HEK293 (cell line): ENCODE results near the gene GRIP1.

Experiments
- CTCF ChIA-PET: fragments of 350-600 bp; formaldehyde crosslinking; extraction: SDS; loops from one replicate; lab custom pipeline; 2021; ENCODE audit warnings: antibody characterized with exemption; lab: Yijun Ruan, JAX
- POLR2A ChIA-PET: fragments of 300-600 bp; formaldehyde crosslinking; extraction: SDS; loops from one replicate; lab custom pipeline; 2020; ENCODE audit warnings: antibody characterized with exemption, inconsistent platforms; lab: Yijun Ruan, JAX
- H3K27ac ChIP-seq: fragments of 200-500 bp; sonication (Bioruptor generic); 2 replicates; pipeline ENCODE4 v1.5.1; 2014; ENCODE audit warnings: low read depth, low read length, control low read depth, inconsistent platforms; ENCODE audit errors: extremely low read depth
- H3K36me3 ChIP-seq, 2 experiments: fragments of 200-500 bp in 1 of 2; sonication (Bioruptor generic) in 1 of 2; 1 replicate in 1 of 2; 2 replicates in 1 of 2; pipeline ENCODE4 v1.5.1; 2014 to 2017; ENCODE audit warnings: inconsistent platforms in 2 of 2, low read length in 2 of 2; ENCODE audit not compliant: control insufficient read depth in 2 of 2, insufficient read depth in 1 of 2
- H3K4me1 ChIP-seq: fragments of 200-500 bp; sonication (Bioruptor generic); 2 replicates; pipeline ENCODE4 v1.5.1; 2014; ENCODE audit warnings: mild to moderate bottlenecking, low read length, inconsistent platforms; ENCODE audit not compliant: control insufficient read depth, insufficient read depth
- H3K4me3 ChIP-seq: 2 replicates; pipeline ENCODE4 v1.5.1; 2011; ENCODE audit warnings: low read depth, mild to moderate bottlenecking, control low read depth, low read length, moderate library complexity
- H3K9me3 ChIP-seq: fragments of 200-500 bp; sonication (Bioruptor generic); 2 replicates; pipeline ENCODE4 v1.5.1; 2014; ENCODE audit warnings: low read depth, low read length, inconsistent platforms; ENCODE audit not compliant: control insufficient read depth, insufficient read depth
- GFI1B ChIP-seq: fragments of 450-650 bp; formaldehyde crosslinking; IDR thresholded peaks from 2 replicates; pipeline ENCODE4 v1.5.1; 2016; ENCODE audit warnings: missing biosample characterization, missing genetic modification characterization
- MZF1 ChIP-seq: fragments of 450-650 bp; formaldehyde crosslinking; IDR thresholded peaks from 2 replicates; pipeline ENCODE4 v1.5.1; 2017; ENCODE audit warnings: missing biosample characterization, missing genetic modification characterization, borderline replicate concordance
- PRDM1 ChIP-seq: fragments of 450-650 bp; formaldehyde crosslinking; IDR thresholded peaks from 2 replicates; pipeline ENCODE4; 2016; ENCODE audit warnings: missing biosample characterization, missing genetic modification characterization
- REPIN1 ChIP-seq: fragments of 450-650 bp; formaldehyde crosslinking; IDR thresholded peaks from 2 replicates; pipeline ENCODE4 v1.5.1; 2017; ENCODE audit warnings: missing biosample characterization, missing genetic modification characterization, low read depth
- ZBTB17 ChIP-seq: fragments of 450-650 bp; formaldehyde crosslinking; IDR thresholded peaks from 2 replicates; pipeline ENCODE4 v1.5.1; 2016; ENCODE audit warnings: missing biosample characterization, missing genetic modification characterization
- ZNF114 ChIP-seq: fragments of 450-650 bp; formaldehyde crosslinking; IDR thresholded peaks from 2 replicates; pipeline ENCODE4 v1.5.0; 2017; ENCODE audit warnings: missing biosample characterization, missing genetic modification characterization
- ZNF140 ChIP-seq: fragments of 450-650 bp; formaldehyde crosslinking; IDR thresholded peaks from 2 replicates; pipeline ENCODE4 v1.5.1; 2016; ENCODE audit warnings: missing biosample characterization, missing genetic modification characterization
- ZNF157 ChIP-seq: fragments of 450-650 bp; formaldehyde crosslinking; IDR thresholded peaks from 2 replicates; pipeline ENCODE4 v1.5.1; 2016; ENCODE audit warnings: missing biosample characterization, missing genetic modification characterization
- ZNF18 ChIP-seq: fragments of 450-650 bp; formaldehyde crosslinking; IDR thresholded peaks from 2 replicates; pipeline ENCODE4 v1.5.1; 2016; ENCODE audit warnings: missing biosample characterization, missing genetic modification characterization
- ZNF19 ChIP-seq: fragments of 450-650 bp; formaldehyde crosslinking; IDR thresholded peaks from 2 replicates; pipeline ENCODE4; 2016; ENCODE audit warnings: missing biosample characterization, missing genetic modification characterization, low read depth
- ZNF2 ChIP-seq: fragments of 450-650 bp; formaldehyde crosslinking; IDR thresholded peaks from 2 replicates; pipeline ENCODE4 v1.5.1; 2016; ENCODE audit warnings: missing biosample characterization, missing genetic modification characterization
- ZNF280D ChIP-seq: fragments of 450-650 bp; formaldehyde crosslinking; IDR thresholded peaks from 2 replicates; pipeline ENCODE4 v1.5.1; 2016; ENCODE audit warnings: missing biosample characterization, missing genetic modification characterization
- ZNF311 ChIP-seq: fragments of 450-650 bp; formaldehyde crosslinking; IDR thresholded peaks from 2 replicates; pipeline ENCODE4 v1.5.1; 2017; ENCODE audit warnings: missing biosample characterization, missing genetic modification characterization, borderline replicate concordance
- ZNF518A ChIP-seq: fragments of 450-650 bp; formaldehyde crosslinking; conservative IDR thresholded peaks from 2 replicates; pipeline ENCODE4 v1.5.1; 2016; ENCODE audit warnings: low read depth, missing biosample characterization, missing genetic modification characterization
- ZNF596 ChIP-seq: fragments of 450-650 bp; IDR thresholded peaks from 2 replicates; pipeline ENCODE4 v1.5.0; 2018; ENCODE audit warnings: missing biosample characterization, mild to moderate bottlenecking, missing genetic modification characterization, moderate library complexity
- ZNF626 ChIP-seq: fragments of 450-650 bp; sonication (Bioruptor Pico); formaldehyde crosslinking; IDR thresholded peaks from 2 replicates; pipeline ENCODE4 v1.5.1; 2018; ENCODE audit warnings: missing biosample characterization, missing genetic modification characterization, inconsistent platforms
- ZNF692 ChIP-seq: fragments of 450-650 bp; formaldehyde crosslinking; IDR thresholded peaks from 2 replicates; pipeline ENCODE4 v1.5.1; 2016; ENCODE audit warnings: missing biosample characterization, missing genetic modification characterization
- ZNF76 ChIP-seq: fragments of 450-650 bp; formaldehyde crosslinking; IDR thresholded peaks from 2 replicates; pipeline ENCODE4; 2016; ENCODE audit warnings: low read depth, missing biosample characterization, missing genetic modification characterization, borderline replicate concordance
- ZNF792 ChIP-seq: fragments of 450-650 bp; formaldehyde crosslinking; IDR thresholded peaks from 2 replicates; pipeline ENCODE4 v1.5.1; 2016; ENCODE audit warnings: missing biosample characterization, missing genetic modification characterization

The GRIP1 gene

GRCh38 chr12:66430106-66430505, 248.8 kb downstream of the GRIP1 start:
- Histone ChIP-seq H3K27ac (no peak overlapping the region), H3K4me1 (no peaks in the 10 kb centered on the region), H3K4me3 (no peak overlapping the region), H3K36me3 (no peaks in the 10 kb centered on the region), H3K9me3 (no peaks in the 10 kb centered on the region)
- ChIA-PET POLR2A (no interaction called here), CTCF (no interaction called here)
- TF ChIP-seq ZNF19 (no peak), ZNF2 (tag by site-specific recombination) (no peak), ZNF692 (tag by site-specific recombination) (no peak), ZNF157 (tag by site-specific recombination) (no peak), ZBTB17 (tag by site-specific recombination) (no peak), PRDM1 (tag by site-specific recombination) (no peak), ZNF140 (tag by site-specific recombination) (no peak), ZNF18 (tag by site-specific recombination) (no peak), MZF1 (tag by site-specific recombination) (no peak), GFI1B (tag by site-specific recombination) (no peak), ZNF626 (tag by site-specific recombination) (no peak), ZNF792 (tag by site-specific recombination) (no peak), ZNF311 (tag by site-specific recombination) (no peak), ZNF518A (tag by site-specific recombination) (no peak), ZNF280D (tag by site-specific recombination) (no peak), ZNF114 (no peak), ZNF76 (tag by site-specific recombination) (no peak), ZNF596 (no peak), REPIN1 (tag by site-specific recombination) (no peak)
